ENCODE results near the gene MBD6.
A peak's percentile ranks its signal among the peaks of the same experiment; 100 is the strongest.

Gene MBD6

DNA sequence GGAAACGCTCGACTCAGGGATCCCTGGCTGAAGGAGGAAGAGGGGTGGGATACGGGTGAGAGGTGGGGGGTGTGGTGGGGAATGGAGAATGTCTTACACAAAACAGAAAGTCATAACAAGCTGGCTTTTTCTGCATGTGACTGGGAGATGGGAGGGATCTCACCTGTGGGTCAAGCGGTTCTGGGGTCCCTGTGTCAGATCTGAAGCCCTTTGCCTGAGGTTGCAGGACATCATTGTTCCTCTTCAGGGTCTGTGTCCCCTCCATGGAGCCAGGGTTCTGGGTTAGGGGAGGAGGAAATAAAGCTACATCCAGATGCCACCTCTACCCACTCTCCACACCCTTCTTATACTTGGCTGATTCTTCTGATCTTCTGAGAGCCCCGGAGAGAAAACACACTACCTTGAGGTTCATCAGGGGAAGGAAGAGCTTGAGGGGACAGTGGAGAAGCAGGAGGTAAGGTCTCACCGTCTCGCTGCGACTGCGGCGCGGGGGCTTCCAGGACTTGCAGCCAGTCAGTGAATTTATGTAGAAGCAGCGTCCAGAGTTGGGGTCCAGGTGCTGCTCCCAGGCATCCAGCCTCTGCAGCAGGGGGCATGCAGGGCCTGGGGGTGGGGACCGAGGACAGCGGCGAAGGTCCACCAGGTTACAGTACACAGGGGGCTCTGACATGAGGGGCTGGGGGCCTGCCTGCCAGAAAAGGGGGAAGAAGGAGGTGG is 45.5 kb upstream of the MBD6 start:
- no peak overlapping the region for H3K4me3 ChIP-seq
- peak overlapping the region; percentile 34; the same call in 1 of the 2 replicates for H3K27ac ChIP-seq

GRCh38 chr12:57477710-57478681 is 44.6 kb upstream of the MBD6 start:
- no peak overlapping the region for H3K4me3 ChIP-seq
- peak overlapping the region; percentile 47 for H3K9ac ChIP-seq (ENCODE audit: insufficient read length)
- TF ChIP-seq EZH2 (IDR thresholded peaks at IDR 0.05), result no peak
- TF ChIP-seq POLR2AphosphoS5 (IDR thresholded peaks at IDR 0.05; ENCODE audit: borderline replicate concordance, low read depth, low read length), result no peak
- TF ChIP-seq FOXP2 (optimal IDR thresholded peaks at IDR 0.05; ENCODE audit: control extremely low read depth, extremely low read length, insufficient read depth), result no peak
- H3K36me3 ChIP-seq (ENCODE audit: insufficient read depth, low read length), result no peaks in the 10 kb centered on the region
- no peaks in the 10 kb centered on the region for H3K9me3 ChIP-seq (ENCODE audit: low read depth, low read length)
- no peak for DNase-seq (ENCODE audit: low read depth, low spot score)
- H3K27ac ChIP-seq, result peak overlapping the region; percentile 34; the same call in 1 of the 2 replicates

More for the DNA sequence above, 45.5 kb upstream of the MBD6 start:
- Histone ChIP-seq H3K9ac (ENCODE audit: insufficient read length) (peak overlapping the region; percentile 47), H3K36me3 (ENCODE audit: insufficient read depth, low read length) (no peaks in the 10 kb centered on the region), H3K9me3 (ENCODE audit: low read depth, low read length) (no peaks in the 10 kb centered on the region)
- no peak for DNase-seq (ENCODE audit: low read depth, low spot score)
- TF ChIP-seq EZH2 (IDR thresholded peaks at IDR 0.05) (no peak), FOXP2 (optimal IDR thresholded peaks at IDR 0.05; ENCODE audit: control extremely low read depth, extremely low read length, insufficient read depth) (no peak), POLR2AphosphoS5 (IDR thresholded peaks at IDR 0.05; ENCODE audit: borderline replicate concordance, low read depth, low read length) (no peak)

DNA sequence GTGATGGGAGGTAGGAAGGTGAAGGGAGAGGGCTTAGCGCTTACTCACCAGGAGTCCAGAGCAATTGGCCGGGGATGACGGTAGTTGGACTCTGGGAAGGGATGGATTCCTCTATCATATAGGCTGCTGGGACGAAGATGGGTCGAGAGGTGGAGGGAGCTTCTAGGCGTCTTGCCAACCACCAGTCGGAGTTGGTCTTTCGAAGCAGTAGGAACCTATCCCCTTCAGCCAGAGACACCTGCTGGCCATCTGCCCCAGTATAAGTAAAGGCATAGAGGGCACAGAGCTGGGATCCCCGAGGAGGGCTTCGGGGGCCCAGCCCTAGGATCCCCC is 43.6 kb upstream of the MBD6 start:
- Histone ChIP-seq H3K9ac (ENCODE audit: insufficient read length) (no peak overlapping the region), H3K27ac (no peak overlapping the region), H3K4me3 (no peak overlapping the region), H3K36me3 (ENCODE audit: insufficient read depth, low read length) (no peaks in the 10 kb centered on the region), H3K9me3 (ENCODE audit: low read depth, low read length) (no peaks in the 10 kb centered on the region)
- no peak for TF ChIP-seq EZH2 (IDR thresholded peaks at IDR 0.05)
- no peak for TF ChIP-seq POLR2AphosphoS5 (IDR thresholded peaks at IDR 0.05; ENCODE audit: borderline replicate concordance, low read depth, low read length)
- no peak for TF ChIP-seq FOXP2 (optimal IDR thresholded peaks at IDR 0.05; ENCODE audit: control extremely low read depth, extremely low read length, insufficient read depth)
- DNase-seq (ENCODE audit: low read depth, low spot score), result no peak

GRCh38 chr12:57479376-57480115 is 43.1 kb upstream of the MBD6 start, which contains the start of gene ARHGAP9:
TSS of gene ARHGAP9 (minus strand) at chr12:57479866. CDS start at chr12:57479406, 460 bp downstream.
- Histone ChIP-seq H3K4me3 (no peak within 1 kb of the TSS), H3K9me3 (ENCODE audit: low read depth, low read length) (no peaks in the 10 kb centered on the region), H3K36me3 (ENCODE audit: insufficient read depth, low read length) (no peaks in the 10 kb centered on the region), H3K9ac (ENCODE audit: insufficient read length) (no peak within 1 kb of the TSS), H3K27ac (no peak within 1 kb of the TSS)
- TF ChIP-seq EZH2 (IDR thresholded peaks at IDR 0.05) (no peak), POLR2AphosphoS5 (IDR thresholded peaks at IDR 0.05; ENCODE audit: borderline replicate concordance, low read depth, low read length) (no peak), FOXP2 (optimal IDR thresholded peaks at IDR 0.05; ENCODE audit: control extremely low read depth, extremely low read length, insufficient read depth) (no peak)
- no peak for DNase-seq (ENCODE audit: low read depth, low spot score)

- TF ChIP-seq EZH2 (IDR thresholded peaks at IDR 0.05), result no peak
- no peak for TF ChIP-seq FOXP2 (optimal IDR thresholded peaks at IDR 0.05; ENCODE audit: control extremely low read depth, extremely low read length, insufficient read depth)
- no peak for TF ChIP-seq POLR2AphosphoS5 (IDR thresholded peaks at IDR 0.05; ENCODE audit: borderline replicate concordance, low read depth, low read length)
- no peak for DNase-seq (ENCODE audit: low read depth, low spot score)
Measured at GRCh38 chr12:57481671-57482070, 41.0 kb upstream of the MBD6 start.

GRCh38 chr12:57483466-57483865 is 39.2 kb upstream of the MBD6 start:
- Histone ChIP-seq H3K27ac (0 out of 2 replicates have a peak overlapping the region, but pooled peaks have one; percentile 36), H3K36me3 (ENCODE audit: insufficient read depth, low read length) (peaks cover under 1% of the 10 kb centered on the region; the same call in 1 of the 2 replicates), H3K9ac (ENCODE audit: insufficient read length) (peak overlapping the region; percentile 26), H3K9me3 (ENCODE audit: low read depth, low read length) (no peaks in the 10 kb centered on the region), H3K4me3 (no peak overlapping the region)
- DNase-seq (ENCODE audit: low read depth, low spot score), result no peak
- TF ChIP-seq FOXP2 (optimal IDR thresholded peaks at IDR 0.05; ENCODE audit: control extremely low read depth, extremely low read length, insufficient read depth) (no peak), EZH2 (IDR thresholded peaks at IDR 0.05) (no peak), POLR2AphosphoS5 (IDR thresholded peaks at IDR 0.05; ENCODE audit: borderline replicate concordance, low read depth, low read length) (no peak)

More at GRCh38 chr12:57481671-57482070, 41.0 kb upstream of the MBD6 start:
- Histone ChIP-seq H3K27ac (no peak overlapping the region), H3K9ac (ENCODE audit: insufficient read length) (no peak overlapping the region), H3K36me3 (ENCODE audit: insufficient read depth, low read length) (no peaks in the 10 kb centered on the region), H3K9me3 (ENCODE audit: low read depth, low read length) (no peaks in the 10 kb centered on the region), H3K4me3 (no peak overlapping the region)

- no peak for DNase-seq (ENCODE audit: low read depth, low spot score)
- Histone ChIP-seq H3K9me3 (ENCODE audit: low read depth, low read length) (no peaks in the 10 kb centered on the region), H3K36me3 (ENCODE audit: insufficient read depth, low read length) (peaks cover 23% of the 10 kb centered on the region), H3K27ac (0 out of 2 replicates have a peak overlapping the region, but pooled peaks have one; percentile 1), H3K9ac (ENCODE audit: insufficient read length) (no peak overlapping the region), H3K4me3 (no peak overlapping the region)
- TF ChIP-seq FOXP2 (optimal IDR thresholded peaks at IDR 0.05; ENCODE audit: control extremely low read depth, extremely low read length, insufficient read depth) (no peak), POLR2AphosphoS5 (IDR thresholded peaks at IDR 0.05; ENCODE audit: borderline replicate concordance, low read depth, low read length) (no peak), EZH2 (IDR thresholded peaks at IDR 0.05) (no peak)
Measured at GRCh38 chr12:57485695-57486094, 36.9 kb upstream of the MBD6 start.
